Tibial artery (tissue), 4 donors: ENCODE results near the gene PRDM5.

Source experiments
- DNase-seq, 2 donors: peaks; one replicate each; pipeline ENCODE4 v3.0.0-alpha.2; 2019
- H3K27ac ChIP-seq, 2 donors: fragments of 200-600 bp; sonication (generic) in 1 of 2; 1 replicate in 1 of 2; 2 replicates in 1 of 2; pipeline ENCODE4 v1.5.1; 2018 to 2019; ENCODE audit warnings: mild to moderate bottlenecking in 1 of 2
- H3K27me3 ChIP-seq, 2 donors: fragments of 200-600 bp; sonication (generic) in 1 of 2; one replicate each; pipeline versions ENCODE4 v1.5.1 to v1.6.0; 2016 to 2019
- H3K36me3 ChIP-seq, 3 donors: fragments of 200-600 bp; sonication (generic) in 2 of 3; one replicate each; pipeline ENCODE4 v1.5.1; 2016 to 2019; ENCODE audit warnings: mild to moderate bottlenecking in 2 of 3
- H3K4me1 ChIP-seq, 4 donors: fragments of 200-600 bp; sonication (generic) in 2 of 4; 1 replicate in 3 of 4; 2 replicates in 1 of 4; pipeline ENCODE4 v1.5.1; 2016 to 2019
- H3K4me3 ChIP-seq, 2 donors: fragments of 200-600 bp; sonication (generic) in 1 of 2; 1 replicate in 1 of 2; 2 replicates in 1 of 2; pipeline ENCODE4 v1.5.1; 2018 to 2019; ENCODE audit warnings: mild to moderate bottlenecking in 2 of 2
- H3K9me3 ChIP-seq, 3 donors: fragments of 200-600 bp; sonication (generic) in 1 of 3; one replicate each; pipeline ENCODE4 v1.5.1; 2016 to 2019
- CTCF ChIP-seq, 2 experiments: fragments of 200-600 bp in 1 of 2; fragments of 450-650 bp in 1 of 2; IDR thresholded peaks; one replicate each; pipeline ENCODE4 v1.5.1; 2017 to 2019; ENCODE audit warnings: antibody characterized with exemption in 2 of 2, mild to moderate bottlenecking in 1 of 2, moderate library complexity in 1 of 2
- intact Hi-C: fragments of 100-400 bp; cut with DNase I; formaldehyde crosslinking; loops from one replicate; pipeline ENCODE4 v1.15.0; 2023; ENCODE audit warnings: low total_unique reads

Gene PRDM5

GRCh38 chr4:120694973-120695372 lies 227.6 kb downstream of the PRDM5 start:
- DNase-seq = no peak
- Histone ChIP-seq H3K4me3 (no peak overlapping the region), H3K9me3 (no peaks in the 10 kb centered on the region), H3K4me1 (no peaks in the 10 kb centered on the region), H3K36me3 (no peaks in the 10 kb centered on the region), H3K27ac (no peak overlapping the region), H3K27me3 (no peaks in the 10 kb centered on the region)
- intact Hi-C loops = no loop called here
- TF ChIP-seq CTCF (IDR thresholded peaks at IDR 0.05) = no peak

GRCh38 chr4:120693816-120694215 lies 228.7 kb downstream of the PRDM5 start:
- H3K27me3 ChIP-seq = no peaks in the 10 kb centered on the region
- no peak for TF ChIP-seq CTCF (IDR thresholded peaks at IDR 0.05)
- no peak overlapping the region for H3K27ac ChIP-seq
- no peaks in the 10 kb centered on the region for H3K4me1 ChIP-seq
- DNase-seq = no peak
- H3K4me3 ChIP-seq = no peak overlapping the region
- no peaks in the 10 kb centered on the region for H3K36me3 ChIP-seq
- no peaks in the 10 kb centered on the region for H3K9me3 ChIP-seq
- intact Hi-C loops = no loop called here

- H3K4me1 ChIP-seq = no peaks in the 10 kb centered on the region
- H3K36me3 ChIP-seq = no peaks in the 10 kb centered on the region
- intact Hi-C loops = no loop called here
- DNase-seq = no peak
- no peak overlapping the region for H3K27ac ChIP-seq
- H3K4me3 ChIP-seq = no peak overlapping the region
- no peak for TF ChIP-seq CTCF (IDR thresholded peaks at IDR 0.05)
- no peaks in the 10 kb centered on the region for H3K9me3 ChIP-seq
- H3K27me3 ChIP-seq = no peaks in the 10 kb centered on the region
Observed at GRCh38 chr4:120692964-120693363, 229.6 kb downstream of the PRDM5 start.

- intact Hi-C loops = no loop called here
Observed at GRCh38 chr4:120691536-120691935, 231.0 kb downstream of the PRDM5 start.

GRCh38 chr4:120691106-120691505 lies 231.4 kb downstream of the PRDM5 start:
- TF ChIP-seq CTCF (IDR thresholded peaks at IDR 0.05) = no peak
- H3K27ac ChIP-seq = no peak overlapping the region
- no peaks in the 10 kb centered on the region for H3K4me1 ChIP-seq
- no peaks in the 10 kb centered on the region for H3K36me3 ChIP-seq
- DNase-seq = no peak
- no peaks in the 10 kb centered on the region for H3K9me3 ChIP-seq
- no peak overlapping the region for H3K4me3 ChIP-seq
- H3K27me3 ChIP-seq = no peaks in the 10 kb centered on the region
- intact Hi-C loops = no loop called here

More at GRCh38 chr4:120691536-120691935, 231.0 kb downstream of the PRDM5 start:
- H3K9me3 ChIP-seq = no peaks in the 10 kb centered on the region
- H3K4me3 ChIP-seq = no peak overlapping the region
- TF ChIP-seq CTCF (IDR thresholded peaks at IDR 0.05) = no peak
- H3K27ac ChIP-seq = no peak overlapping the region
- no peaks in the 10 kb centered on the region for H3K4me1 ChIP-seq
- H3K36me3 ChIP-seq = no peaks in the 10 kb centered on the region
- no peaks in the 10 kb centered on the region for H3K27me3 ChIP-seq
- DNase-seq = no peak

- no peak for DNase-seq
- H3K4me1 ChIP-seq = no peaks in the 10 kb centered on the region
- no peak overlapping the region for H3K27ac ChIP-seq
- H3K36me3 ChIP-seq = no peaks in the 10 kb centered on the region
- TF ChIP-seq CTCF (IDR thresholded peaks at IDR 0.05) = no peak
- H3K27me3 ChIP-seq = no peaks in the 10 kb centered on the region
- no peak overlapping the region for H3K4me3 ChIP-seq
- no peaks in the 10 kb centered on the region for H3K9me3 ChIP-seq
- intact Hi-C loops = no loop called here
Observed at GRCh38 chr4:120688791-120689190, 233.7 kb downstream of the PRDM5 start.
